ENCODE data around the gene OMA1.

The OMA1 gene

DNA sequence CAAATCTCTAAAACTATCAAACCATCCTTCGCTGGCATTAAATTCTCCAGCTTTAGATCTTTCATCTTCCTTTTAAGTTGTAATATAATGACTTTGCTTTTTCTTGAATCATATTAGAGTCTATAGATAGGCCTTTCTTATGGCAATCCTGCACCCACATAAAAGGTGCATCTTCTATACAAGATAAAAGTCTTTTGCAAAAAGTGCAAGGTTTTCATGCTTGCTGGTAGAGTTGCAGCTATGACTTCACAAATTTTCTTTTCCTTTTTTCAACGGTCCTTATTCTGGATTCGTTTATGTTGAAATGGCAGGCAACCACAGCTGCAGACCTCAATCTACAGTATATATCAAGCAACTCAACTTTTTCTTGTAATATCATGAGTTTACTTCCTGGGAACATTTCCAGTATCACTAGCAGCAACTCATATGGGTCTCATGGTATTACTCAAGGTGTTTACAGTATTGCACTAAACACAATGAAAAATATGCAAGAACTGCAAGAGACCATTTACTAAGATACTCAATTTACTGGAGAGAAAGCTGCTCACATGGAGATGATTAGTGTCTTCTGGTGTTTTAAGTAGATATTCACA, 22.1 kb downstream of the OMA1 start:
- DNase-seq (ENCODE audit: extremely low spot score) = no peak
- CTCF ChIA-PET = interaction anchor here (0.7 to 1.8 kb wide), 3 partner anchors 8 to 360 kb away, joined by 4 read pairs; no protein-coding TSS in a partner anchor
- TF ChIP-seq SP1 (IDR thresholded peaks at IDR 0.05) (no peak), BHLHE40 (IDR thresholded peaks at IDR 0.05; ENCODE audit: borderline replicate concordance) (no peak), FOXM1 (IDR thresholded peaks at IDR 0.05; ENCODE audit: borderline replicate concordance) (no peak), ZNF384 (IDR thresholded peaks at IDR 0.05) (no peak), SUZ12 (IDR thresholded peaks at IDR 0.05) (no peak), LEF1 (IDR thresholded peaks at IDR 0.05; ENCODE audit: borderline replicate concordance) (no peak), FOXA1 (IDR thresholded peaks at IDR 0.05) (no peak), ARNT (IDR thresholded peaks at IDR 0.05) (no peak), L3MBTL2 (conservative IDR thresholded peaks at IDR 0.05) (no peak)
- POLR2A ChIA-PET = no interaction called here

DNA sequence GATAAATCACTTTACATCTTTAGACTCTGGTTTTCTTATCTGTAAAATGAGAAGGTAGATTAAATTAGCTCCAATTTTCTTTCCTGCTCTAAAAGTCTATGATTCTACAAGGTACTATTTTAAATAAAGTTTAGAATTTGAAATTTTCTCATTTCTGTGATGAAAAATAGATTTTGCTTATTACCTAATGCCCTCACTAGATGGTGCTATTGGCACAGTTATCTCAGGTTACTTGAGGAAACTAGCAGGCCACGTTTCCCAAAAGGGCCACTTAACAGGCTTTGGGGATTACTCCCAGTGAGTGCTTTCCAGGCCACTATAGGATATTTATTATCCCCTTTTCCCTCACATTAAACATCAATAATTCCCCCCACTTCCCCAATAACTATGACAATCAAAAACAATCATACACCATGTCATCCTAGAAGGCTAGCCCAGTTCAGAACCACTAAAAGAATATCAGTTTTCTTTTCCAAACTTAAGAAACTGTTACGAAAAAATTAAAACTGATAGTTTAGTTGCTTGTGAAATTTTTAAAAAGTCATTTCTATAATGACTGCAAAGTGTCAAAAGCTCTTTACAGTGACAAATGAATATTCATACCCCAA, 30.6 kb downstream of the OMA1 start:
- CTCF ChIA-PET = interaction anchor here (0.6 to 1.6 kb wide), 7 partner anchors 8 to 259 kb away, joined by 3 to 7 read pairs (median 4); no protein-coding TSS in a partner anchor
- peak; percentile 78 for DNase-seq (ENCODE audit: extremely low spot score)
- TF ChIP-seq FOXM1 (IDR thresholded peaks at IDR 0.05; ENCODE audit: borderline replicate concordance) (no peak), HDGF (IDR thresholded peaks at IDR 0.05; ENCODE audit: borderline replicate concordance) (no peak), SUZ12 (IDR thresholded peaks at IDR 0.05) (no peak), ARNT (IDR thresholded peaks at IDR 0.05) (no peak)
- POLR2A ChIA-PET = no interaction called here

DNA sequence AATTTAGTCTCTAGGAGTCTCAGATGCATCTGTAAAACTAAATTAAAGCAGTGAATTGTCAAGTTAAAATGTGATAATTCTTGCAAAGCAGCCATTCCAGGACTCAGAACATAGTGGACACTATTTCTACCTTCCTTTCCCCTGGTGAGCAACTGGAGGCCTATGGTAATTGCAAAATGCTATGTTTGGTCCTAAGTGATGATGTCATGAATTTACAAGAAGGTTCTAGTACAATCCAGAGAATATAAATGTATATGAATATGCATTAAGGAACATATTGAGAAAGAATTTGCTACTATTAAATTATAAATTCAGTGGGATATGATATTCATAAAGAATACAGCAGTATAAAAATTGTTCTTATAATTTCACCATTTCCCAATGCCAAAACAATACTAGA, 32.6 kb downstream of the OMA1 start:
- ChIA-PET POLR2A (no interaction called here), CTCF (interaction anchor here (0.9 kb wide), 1 partner anchor 139 kb away, joined by 5 read pairs; no protein-coding TSS in a partner anchor)
- DNase-seq (ENCODE audit: extremely low spot score) = no peak
- TF ChIP-seq FOXM1 (IDR thresholded peaks at IDR 0.05; ENCODE audit: borderline replicate concordance) (no peak), SUZ12 (IDR thresholded peaks at IDR 0.05) (no peak), HDGF (IDR thresholded peaks at IDR 0.05; ENCODE audit: borderline replicate concordance) (no peak), TARDBP (IDR thresholded peaks at IDR 0.05) (no peak), L3MBTL2 (conservative IDR thresholded peaks at IDR 0.05) (no peak), ZNF384 (IDR thresholded peaks at IDR 0.05) (no peak), ELF4 (IDR thresholded peaks at IDR 0.05) (no peak), ARNT (IDR thresholded peaks at IDR 0.05) (no peak), SP1 (IDR thresholded peaks at IDR 0.05) (no peak), CTBP1 (IDR thresholded peaks at IDR 0.05; ENCODE audit: borderline replicate concordance) (no peak), LEF1 (IDR thresholded peaks at IDR 0.05; ENCODE audit: borderline replicate concordance) (no peak), FOXA1 (IDR thresholded peaks at IDR 0.05) (no peak), FOXK2 (IDR thresholded peaks at IDR 0.05) (no peak), BHLHE40 (IDR thresholded peaks at IDR 0.05; ENCODE audit: borderline replicate concordance) (no peak), NFRKB (IDR thresholded peaks at IDR 0.05) (no peak)
- TF ChIP-seq, protein P1, sequence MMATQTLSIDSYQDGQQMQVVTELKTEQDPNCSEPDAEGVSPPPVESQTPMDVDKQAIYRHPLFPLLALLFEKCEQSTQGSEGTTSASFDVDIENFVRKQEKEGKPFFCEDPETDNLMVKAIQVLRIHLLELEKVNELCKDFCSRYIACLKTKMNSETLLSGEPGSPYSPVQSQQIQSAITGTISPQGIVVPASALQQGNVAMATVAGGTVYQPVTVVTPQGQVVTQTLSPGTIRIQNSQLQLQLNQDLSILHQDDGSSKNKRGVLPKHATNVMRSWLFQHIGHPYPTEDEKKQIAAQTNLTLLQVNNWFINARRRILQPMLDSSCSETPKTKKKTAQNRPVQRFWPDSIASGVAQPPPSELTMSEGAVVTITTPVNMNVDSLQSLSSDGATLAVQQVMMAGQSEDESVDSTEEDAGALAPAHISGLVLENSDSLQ (IDR thresholded peaks at IDR 0.05) = no peak

DNA sequence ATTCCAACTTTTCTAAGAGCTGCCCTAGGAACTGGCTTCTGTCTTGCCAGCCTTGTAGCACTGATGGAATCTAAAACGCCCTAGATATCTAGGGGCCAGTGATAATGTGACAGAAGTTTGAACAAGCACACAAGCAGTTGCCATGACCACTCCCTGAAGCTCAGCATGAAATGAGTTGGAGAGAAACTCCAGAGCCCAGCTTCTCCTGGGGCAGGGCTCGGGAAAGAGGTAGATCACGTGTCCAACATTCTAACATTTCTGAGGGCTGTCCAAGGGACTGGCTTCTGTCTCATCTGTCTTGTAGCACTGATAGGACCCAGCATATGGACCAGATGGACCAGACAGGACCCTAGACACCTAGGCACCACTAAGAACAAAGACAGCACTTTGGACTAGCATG, 37.9 kb downstream of the OMA1 start:
- no peak for TF ChIP-seq NFRKB (IDR thresholded peaks at IDR 0.05)
- no peak for TF ChIP-seq ELF4 (IDR thresholded peaks at IDR 0.05)
- no peak for TF ChIP-seq ARNT (IDR thresholded peaks at IDR 0.05)
- no peak for TF ChIP-seq TARDBP (IDR thresholded peaks at IDR 0.05)
- TF ChIP-seq, protein P1 (IDR thresholded peaks at IDR 0.05) = no peak
- no peak for TF ChIP-seq FOXK2 (IDR thresholded peaks at IDR 0.05)
- no peak for TF ChIP-seq HDGF (IDR thresholded peaks at IDR 0.05; ENCODE audit: borderline replicate concordance)
- no peak for DNase-seq (ENCODE audit: extremely low spot score)
- CTCF ChIA-PET = no interaction called here
- POLR2A ChIA-PET = no interaction called here

DNA sequence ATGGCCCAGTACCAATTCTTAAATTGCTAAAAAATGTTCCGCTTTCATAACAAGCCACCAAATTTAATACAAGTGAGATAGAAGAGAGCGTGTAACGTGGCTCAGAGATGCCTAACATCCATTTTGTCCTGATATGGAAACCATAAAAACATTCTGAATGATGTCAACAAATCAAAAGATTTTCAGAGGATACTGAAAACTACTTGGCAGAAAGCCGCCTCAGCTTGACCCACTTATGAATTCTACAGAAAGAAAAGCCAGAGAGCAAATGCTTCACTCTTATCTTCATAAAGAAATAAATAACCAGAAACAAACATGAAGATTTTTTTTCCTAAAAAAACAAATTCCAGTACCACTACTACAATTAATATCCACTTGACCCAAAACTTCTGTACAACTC, 41.2 kb downstream of the OMA1 start:
- no peak for DNase-seq (ENCODE audit: extremely low spot score)
- CTCF ChIA-PET = interaction anchor here (1.9 kb wide), 1 partner anchor 10 kb away, joined by 4 read pairs; no protein-coding TSS in a partner anchor
- TF ChIP-seq NFRKB (IDR thresholded peaks at IDR 0.05) = no peak
- no peak for TF ChIP-seq FOXM1 (IDR thresholded peaks at IDR 0.05; ENCODE audit: borderline replicate concordance)
- no peak for TF ChIP-seq FOXK2 (IDR thresholded peaks at IDR 0.05)
- no peak for TF ChIP-seq FOXA1 (IDR thresholded peaks at IDR 0.05)
- POLR2A ChIA-PET = no interaction called here

DNA sequence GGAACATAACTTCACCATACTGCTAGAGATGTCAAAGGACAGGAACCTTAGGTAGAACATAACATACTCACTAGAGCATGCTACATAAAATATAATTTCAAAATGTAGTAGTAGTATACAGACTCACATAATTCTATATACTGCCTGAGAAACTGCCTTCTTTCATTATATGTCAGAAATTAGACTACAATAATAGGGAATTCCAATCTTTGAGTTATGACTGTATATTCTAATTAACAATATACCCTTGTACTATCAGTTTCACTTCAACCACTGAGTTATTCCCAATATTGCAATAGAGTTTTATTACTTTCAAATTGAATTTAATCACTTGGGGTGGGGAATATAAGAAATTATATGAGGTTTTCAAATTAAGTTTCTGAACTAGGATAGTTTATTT, 44.0 kb downstream of the OMA1 start:
- TF ChIP-seq L3MBTL2 (conservative IDR thresholded peaks at IDR 0.05) = no peak
- DNase-seq (ENCODE audit: extremely low spot score) = no peak
- POLR2A ChIA-PET = no interaction called here
- CTCF ChIA-PET = no interaction called here

DNA sequence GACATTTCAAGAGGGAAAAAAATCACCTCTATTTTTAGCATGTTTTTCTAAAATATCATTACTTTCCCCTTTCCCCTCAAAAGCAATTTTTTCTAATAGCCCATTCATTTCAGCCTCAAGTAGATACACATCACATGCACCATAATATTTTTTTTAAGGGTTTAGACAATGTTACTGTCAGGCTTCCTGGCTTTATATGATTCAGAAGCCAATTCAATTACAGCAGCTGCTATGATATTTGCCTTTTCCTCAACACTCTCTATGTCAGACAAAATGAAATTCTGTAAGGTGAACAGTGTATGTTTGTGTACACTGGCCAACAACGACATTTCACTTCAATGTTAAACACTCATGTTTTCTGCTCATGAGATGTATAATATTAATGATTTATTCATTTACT, 46.5 kb downstream of the OMA1 start:
- CTCF ChIA-PET = interaction anchor here (0.6 kb wide), 1 partner anchor 43 kb away, joined by 4 read pairs; no protein-coding TSS in a partner anchor
- TF ChIP-seq ZNF384 (IDR thresholded peaks at IDR 0.05) (no peak), FOXK2 (IDR thresholded peaks at IDR 0.05) (no peak), CTBP1 (IDR thresholded peaks at IDR 0.05; ENCODE audit: borderline replicate concordance) (no peak), FOXA1 (IDR thresholded peaks at IDR 0.05) (no peak), FOXM1 (IDR thresholded peaks at IDR 0.05; ENCODE audit: borderline replicate concordance) (no peak)
- POLR2A ChIA-PET = no interaction called here
- no peak for DNase-seq (ENCODE audit: extremely low spot score)
